ENCODE measurements around the gene DGKQ.

GRCh38 chr4:1015179-1015578 lies 41.8 kb upstream of the DGKQ start:
- TF ChIP-seq CTCF (IDR thresholded peaks at IDR 0.05; ENCODE audit: insufficient read depth, low read length, poor library complexity, severe bottlenecking): no peak
- no peak for TF ChIP-seq EZH2phosphoT487 (conservative IDR thresholded peaks at IDR 0.05; ENCODE audit: low read length)

Data from SU-DHL-6 (cell line).